ENCODE measurements around the gene SOX21.

SOX21 gene

GRCh38 chr13:94713561-94714182 lies 1.3 kb upstream of the SOX21 start:
- Mint-ChIP-seq H3K4me3 (no peak overlapping the region), H3K4me1 (peaks cover 8 to 17% of the 10 kb centered on the region in 2 donors), H3K36me3 (no peaks in the 10 kb centered on the region), H3K27me3 (peaks cover 60 to 61% of the 10 kb centered on the region in 2 donors), H3K9me3 (no peaks in the 10 kb centered on the region), H3K27ac (peak overlapping the region; percentile 53)
- DNase-seq (no peak), ATAC-seq (replicated peaks) (no peak)

DNA sequence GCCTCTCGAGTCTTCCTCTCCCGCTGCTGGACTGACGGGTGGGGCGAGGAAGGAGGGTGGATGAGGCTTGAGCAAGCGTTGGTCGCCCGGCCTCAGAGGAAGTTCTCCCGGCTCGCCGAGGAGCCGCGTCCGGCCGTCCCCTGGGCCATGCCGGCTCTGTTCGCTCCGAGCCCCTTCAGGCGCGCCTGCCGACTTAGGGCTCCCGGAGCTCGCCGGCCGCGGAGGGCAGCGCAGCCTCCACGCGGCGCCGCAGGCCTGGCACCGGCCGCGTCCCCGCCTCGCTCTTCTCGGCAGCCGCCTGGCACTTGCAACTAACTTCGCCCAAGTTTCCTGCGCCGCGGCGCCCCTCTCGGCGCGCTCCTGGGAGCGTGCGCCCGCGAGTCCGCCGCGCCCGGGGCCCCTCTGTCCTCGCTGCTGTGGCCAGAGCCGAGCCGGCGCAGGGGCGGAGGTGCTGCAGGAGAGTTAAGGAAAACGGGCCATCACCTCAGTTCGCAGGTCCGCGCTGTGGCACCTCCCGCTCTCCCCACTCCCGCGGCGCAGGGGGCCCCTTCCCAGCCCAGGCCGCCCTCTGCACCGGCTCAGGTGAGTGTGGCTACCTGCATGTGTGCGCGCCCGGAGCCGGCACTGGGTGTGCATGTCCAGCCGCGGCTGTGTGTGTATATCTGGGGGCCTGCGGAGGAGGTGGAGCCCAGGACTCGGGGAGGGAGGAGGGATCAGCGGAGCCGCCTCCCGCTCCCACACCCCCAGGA lies 641 bp upstream of the SOX21 start:
- Mint-ChIP-seq H3K4me3 (peak overlapping the region; percentile 56 to 75), H3K4me1 (peaks cover 10 to 22% of the 10 kb centered on the region in 2 donors), H3K9me3 (no peaks in the 10 kb centered on the region), H3K27ac (peak overlapping the region; percentile 9), H3K36me3 (no peaks in the 10 kb centered on the region), H3K27me3 (peaks cover 65 to 67% of the 10 kb centered on the region in 2 donors)
- peak; percentile 16 to 48 for ATAC-seq (replicated peaks)
- peak; percentile 4 for DNase-seq

GRCh38 chr13:94711561-94712286 lies 621 bp downstream of the SOX21 start:
- ATAC-seq (replicated peaks) (no peak), DNase-seq (no peak)
- peaks cover 15 to 28% of the 10 kb centered on the region in 2 donors for H3K4me1 Mint-ChIP-seq
- peak overlapping the region; percentile 56 to 75 for H3K4me3 Mint-ChIP-seq
- peak overlapping the region; percentile 42 for H3K27ac Mint-ChIP-seq
- H3K27me3 Mint-ChIP-seq = peaks cover 66 to 70% of the 10 kb centered on the region in 2 donors
- peaks cover 3 to 4% of the 10 kb centered on the region in 2 donors for H3K9me3 Mint-ChIP-seq
- peaks cover 0 to 4% of the 10 kb centered on the region in 2 donors for H3K36me3 Mint-ChIP-seq

GRCh38 chr13:94710881-94711560 lies 1.3 kb downstream of the SOX21 start:
- DNase-seq = no peak
- Mint-ChIP-seq H3K36me3 (peaks cover 0 to 4% of the 10 kb centered on the region in 2 donors), H3K9me3 (peaks cover 3 to 4% of the 10 kb centered on the region in 2 donors), H3K27ac (peak overlapping the region; percentile 76), H3K27me3 (peaks cover 66 to 70% of the 10 kb centered on the region in 2 donors), H3K4me3 (peak overlapping the region in 1 of 2 donors; percentile 69), H3K4me1 (peaks cover 15 to 28% of the 10 kb centered on the region in 2 donors)
- peak in 1 of 2 donors; percentile 34 for ATAC-seq (replicated peaks)

DNA sequence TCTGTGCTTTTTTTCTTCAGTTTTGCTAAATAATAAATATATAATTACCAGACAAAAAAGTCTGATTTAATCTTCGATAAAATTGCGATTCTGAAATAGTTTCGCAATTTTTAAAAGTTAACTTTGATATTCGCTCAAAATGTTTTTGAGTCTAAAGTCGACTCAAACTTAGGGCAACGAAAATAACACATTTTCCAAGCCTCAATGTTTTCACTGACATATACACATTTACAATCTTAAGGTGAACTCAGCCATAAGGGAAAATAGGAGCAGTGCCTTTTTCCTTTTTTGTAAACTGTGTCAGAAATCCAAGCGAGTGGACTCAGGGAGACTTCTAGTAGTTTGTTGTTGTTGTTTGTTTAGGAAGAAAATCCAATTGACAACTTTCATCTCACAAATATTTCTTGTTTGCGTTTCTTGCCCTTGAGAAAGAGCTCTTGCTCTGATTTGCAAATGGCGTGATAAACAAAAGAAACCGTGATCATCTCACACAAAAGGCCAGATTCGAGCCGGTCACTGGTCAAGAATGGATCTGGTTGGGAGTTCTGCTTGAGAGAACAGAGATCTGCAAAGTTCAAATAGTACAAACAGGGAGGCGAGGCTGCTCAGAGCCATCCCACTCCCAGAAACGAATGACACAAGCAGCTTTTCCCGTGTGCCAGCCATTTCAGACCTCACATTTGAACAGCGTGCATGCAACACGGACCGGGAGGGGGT lies 2.1 kb downstream of the SOX21 start:
- Mint-ChIP-seq H3K27ac (no peak overlapping the region), H3K9me3 (peaks cover 3 to 4% of the 10 kb centered on the region in 2 donors), H3K27me3 (peaks cover 62 to 70% of the 10 kb centered on the region in 2 donors), H3K4me3 (peak overlapping the region; percentile 14 to 52), H3K36me3 (peaks cover 3 to 4% of the 10 kb centered on the region in 2 donors), H3K4me1 (peaks cover 15 to 28% of the 10 kb centered on the region in 2 donors)
- no peak for DNase-seq
- ATAC-seq (replicated peaks) = no peak

GRCh38 chr13:94709001-94709834 lies 3.1 kb downstream of the SOX21 start:
- ATAC-seq (replicated peaks) = no peak
- H3K4me3 Mint-ChIP-seq = no peak overlapping the region
- peaks cover 15 to 28% of the 10 kb centered on the region in 2 donors for H3K4me1 Mint-ChIP-seq
- H3K27ac Mint-ChIP-seq = peak overlapping the region; percentile 42
- DNase-seq = no peak
- peaks cover 68 to 77% of the 10 kb centered on the region in 2 donors for H3K27me3 Mint-ChIP-seq
- H3K36me3 Mint-ChIP-seq = peaks cover 4 to 5% of the 10 kb centered on the region in 2 donors
- H3K9me3 Mint-ChIP-seq = peaks cover 3 to 4% of the 10 kb centered on the region in 2 donors

DNA sequence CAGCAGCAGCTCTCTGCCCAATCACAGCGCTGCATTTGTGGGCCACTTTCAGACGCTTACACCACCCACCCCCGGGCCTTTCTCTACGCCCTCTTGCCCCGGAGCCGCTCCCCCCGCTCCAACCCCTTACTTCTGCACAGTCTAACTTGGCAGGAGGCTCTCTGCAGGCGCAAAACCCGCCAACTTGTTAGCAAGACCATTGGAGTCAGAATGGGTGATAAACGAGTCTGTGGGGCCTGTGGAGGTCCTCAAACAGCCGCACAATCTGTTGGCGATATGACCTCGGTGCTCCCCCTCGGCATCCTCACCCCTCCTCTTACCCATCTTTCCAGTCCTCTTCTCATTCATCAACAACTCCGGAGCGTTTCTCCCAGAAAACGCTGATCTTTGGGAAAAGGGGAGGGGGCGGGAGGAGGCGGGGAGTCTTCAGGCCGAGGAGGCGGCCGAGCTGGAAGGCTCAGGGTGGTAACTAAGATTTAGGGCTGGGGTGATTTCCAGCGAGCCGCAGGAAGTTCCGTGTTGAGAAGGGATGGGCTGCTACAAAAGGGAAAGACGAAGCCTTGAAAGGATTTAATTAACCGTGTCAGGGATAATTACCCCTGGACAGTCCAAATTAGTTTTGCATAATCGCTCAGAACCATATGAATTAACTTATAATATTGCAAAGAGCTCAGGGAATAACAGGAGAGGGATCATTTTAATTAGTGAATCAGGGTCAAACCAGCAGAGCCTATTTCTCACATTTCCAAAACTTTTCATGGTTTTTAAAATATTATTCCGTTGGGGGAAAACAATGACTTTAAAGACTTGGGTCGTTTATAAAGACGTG lies 4.1 kb downstream of the SOX21 start:
- DNase-seq (no peak), ATAC-seq (replicated peaks) (no peak)
- H3K4me1 Mint-ChIP-seq = peaks cover 17 to 28% of the 10 kb centered on the region in 2 donors
- peaks cover 3 to 8% of the 10 kb centered on the region in 2 donors for H3K9me3 Mint-ChIP-seq
- H3K36me3 Mint-ChIP-seq = peaks cover 7 to 10% of the 10 kb centered on the region in 2 donors
- H3K27ac Mint-ChIP-seq = peak overlapping the region; percentile 75
- H3K27me3 Mint-ChIP-seq = peaks cover 69 to 79% of the 10 kb centered on the region in 2 donors
- peak overlapping the region in 1 of 2 donors; percentile 32 for H3K4me3 Mint-ChIP-seq

GRCh38 chr13:94707400-94708021 lies 4.8 kb downstream of the SOX21 start:
- no peak for DNase-seq
- no peak for ATAC-seq (replicated peaks)
- Mint-ChIP-seq H3K27me3 (peaks cover 71 to 82% of the 10 kb centered on the region in 2 donors), H3K36me3 (peaks cover 7 to 10% of the 10 kb centered on the region in 2 donors), H3K27ac (peak overlapping the region; percentile 44), H3K9me3 (peaks cover 3 to 8% of the 10 kb centered on the region in 2 donors), H3K4me1 (peaks cover 17 to 26% of the 10 kb centered on the region in 2 donors), H3K4me3 (peak overlapping the region; percentile 8)

- peak overlapping the region; percentile 44 for H3K27ac Mint-ChIP-seq
- H3K9me3 Mint-ChIP-seq = peaks cover 3 to 8% of the 10 kb centered on the region in 2 donors
- H3K4me3 Mint-ChIP-seq = peak overlapping the region in 1 of 2 donors; percentile 8
- H3K4me1 Mint-ChIP-seq = peaks cover 14 to 21% of the 10 kb centered on the region in 2 donors
- no peak for ATAC-seq (replicated peaks)
- peaks cover 7 to 10% of the 10 kb centered on the region in 2 donors for H3K36me3 Mint-ChIP-seq
- H3K27me3 Mint-ChIP-seq = peaks cover 73 to 83% of the 10 kb centered on the region in 2 donors
- no peak for DNase-seq
Measured at GRCh38 chr13:94706843-94707399, 5.4 kb downstream of the SOX21 start.

DNA sequence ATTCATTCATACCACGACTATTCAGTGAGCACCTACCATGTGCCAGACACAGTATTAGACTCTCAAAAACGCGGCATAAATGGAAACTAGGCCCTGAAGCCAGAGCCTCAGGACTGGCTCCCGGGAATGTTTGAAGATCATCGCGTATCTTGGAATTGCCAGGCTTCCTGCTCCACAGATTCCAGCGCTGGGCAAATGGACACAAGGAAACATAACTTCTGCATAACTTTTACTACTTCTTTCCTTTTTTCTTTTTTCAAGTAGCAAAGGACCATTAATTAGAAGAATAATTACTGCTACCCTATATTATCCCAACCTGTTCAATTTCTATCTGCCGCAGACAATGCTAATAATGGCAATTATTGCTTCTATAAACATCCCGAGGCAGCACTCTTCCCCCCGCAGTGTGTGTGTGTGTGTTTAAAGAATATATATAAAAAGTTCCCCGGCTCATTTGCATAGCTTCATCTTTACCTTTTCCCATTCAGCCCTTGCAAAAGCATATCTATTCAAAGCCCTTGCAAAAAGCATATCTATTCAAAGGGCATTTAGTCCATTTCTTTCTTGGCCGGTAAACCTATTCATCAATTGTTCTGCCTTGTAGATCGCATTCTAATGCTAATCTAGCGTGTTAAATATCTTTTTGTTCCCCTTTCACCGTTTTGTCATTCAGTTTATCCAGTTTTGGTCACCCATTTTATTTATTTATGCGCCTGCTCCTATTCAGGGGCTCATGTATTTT lies 6.1 kb downstream of the SOX21 start:
- no peak overlapping the region for H3K4me3 Mint-ChIP-seq
- H3K9me3 Mint-ChIP-seq = peaks cover 3 to 8% of the 10 kb centered on the region in 2 donors
- H3K27me3 Mint-ChIP-seq = peaks cover 77 to 90% of the 10 kb centered on the region in 2 donors
- DNase-seq (no peak), ATAC-seq (replicated peaks) (no peak)
- peaks cover 14 to 21% of the 10 kb centered on the region in 2 donors for H3K4me1 Mint-ChIP-seq
- H3K27ac Mint-ChIP-seq = no peak overlapping the region
- H3K36me3 Mint-ChIP-seq = peaks cover 7 to 10% of the 10 kb centered on the region in 2 donors
